SK-N-SH treated with all-trans-retinoic acid at 6 μM for 48 hours (cell line): Measurements from ENCODE around the gene DCT.

Experiments
- CSRNP3 ChIP-seq: fragments of 250-450 bp; sonication (Bioruptor Pico); IDR thresholded peaks from 2 replicates; pipeline ENCODE4 v1.5.1; 2021; ENCODE audit warnings: mild to moderate bottlenecking, moderate library complexity
- PATZ1 ChIP-seq: fragments of 250-450 bp; sonication (Bioruptor Pico); IDR thresholded peaks from 2 replicates; pipeline ENCODE4 v1.8.0; 2020; ENCODE audit warnings: mild to moderate bottlenecking, moderate library complexity, borderline replicate concordance
- ZC3H10 ChIP-seq: fragments of 250-450 bp; sonication (Bioruptor Pico); IDR thresholded peaks from 2 replicates; pipeline ENCODE4 v1.5.1; 2021; ENCODE audit warnings: mild to moderate bottlenecking, moderate library complexity
- ZFP30 ChIP-seq: fragments of 450-650 bp; formaldehyde crosslinking; IDR thresholded peaks from 2 replicates; pipeline ENCODE4 v1.5.0; 2022; ENCODE audit warnings: mild to moderate bottlenecking, moderate library complexity

DNA sequence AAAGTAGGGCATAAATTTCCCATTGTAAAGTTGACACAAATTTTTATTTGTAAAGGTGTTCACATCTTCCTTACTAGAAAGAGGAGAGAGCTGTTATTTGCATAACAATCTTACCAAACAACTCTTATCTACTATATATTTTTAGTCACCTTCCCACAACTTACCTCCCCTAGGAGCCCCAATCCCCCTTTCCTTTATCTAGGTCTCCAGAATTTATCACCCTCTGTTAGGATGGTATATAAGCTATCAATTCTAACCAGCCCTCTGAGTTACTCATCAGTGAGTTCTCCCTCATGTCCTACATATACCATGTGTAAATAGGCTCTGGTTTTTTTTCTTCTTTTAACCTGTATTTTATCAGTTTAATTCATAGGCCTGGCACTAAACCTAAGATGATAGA is 62.2 kb downstream of the DCT start:
- TF ChIP-seq ZC3H10 (no peak), CSRNP3 (CRISPR knock-in tag) (no peak), ZFP30 (no peak), PATZ1 (CRISPR knock-in tag) (no peak)
